Muscle layer of duodenum (tissue), 2 donors: ENCODE results near the gene DEXI.

ENCODE experiments used
- H3K27ac ChIP-seq: one replicate; pipeline ENCODE4 v1.7.0; 2013; ENCODE audit warnings: mild to moderate bottlenecking, low read length
- H3K27me3 ChIP-seq: one replicate; pipeline ENCODE4 v1.7.0; 2013; ENCODE audit warnings: low read depth, mild to moderate bottlenecking, control low read depth, low read length
- H3K36me3 ChIP-seq, 2 donors: one replicate each; pipeline ENCODE4 v1.7.0; 2013; ENCODE audit warnings: low read length in 2 of 2, control low read depth in 1 of 2, mild to moderate bottlenecking in 1 of 2; ENCODE audit not compliant: insufficient read depth in 2 of 2, control insufficient read depth in 1 of 2
- H3K4me1 ChIP-seq, 2 donors: one replicate each; pipeline ENCODE4 v1.7.0; 2013; ENCODE audit warnings: low read length in 2 of 2, mild to moderate bottlenecking in 2 of 2, control low read depth in 1 of 2, moderate library complexity in 1 of 2; ENCODE audit not compliant: insufficient read depth in 2 of 2, control insufficient read depth in 1 of 2
- H3K4me3 ChIP-seq, 2 donors: one replicate each; pipeline ENCODE4 v1.7.0; 2013; ENCODE audit warnings: low read length in 2 of 2, low read depth in 1 of 2, mild to moderate bottlenecking in 1 of 2
- H3K9me3 ChIP-seq, 2 donors: one replicate each; pipeline ENCODE4 v1.7.0; 2013; ENCODE audit warnings: low read length in 2 of 2, control low read depth in 1 of 2, mild to moderate bottlenecking in 1 of 2; ENCODE audit not compliant: control insufficient read depth in 1 of 2
- donor health status: healthy.

Gene DEXI

DNA sequence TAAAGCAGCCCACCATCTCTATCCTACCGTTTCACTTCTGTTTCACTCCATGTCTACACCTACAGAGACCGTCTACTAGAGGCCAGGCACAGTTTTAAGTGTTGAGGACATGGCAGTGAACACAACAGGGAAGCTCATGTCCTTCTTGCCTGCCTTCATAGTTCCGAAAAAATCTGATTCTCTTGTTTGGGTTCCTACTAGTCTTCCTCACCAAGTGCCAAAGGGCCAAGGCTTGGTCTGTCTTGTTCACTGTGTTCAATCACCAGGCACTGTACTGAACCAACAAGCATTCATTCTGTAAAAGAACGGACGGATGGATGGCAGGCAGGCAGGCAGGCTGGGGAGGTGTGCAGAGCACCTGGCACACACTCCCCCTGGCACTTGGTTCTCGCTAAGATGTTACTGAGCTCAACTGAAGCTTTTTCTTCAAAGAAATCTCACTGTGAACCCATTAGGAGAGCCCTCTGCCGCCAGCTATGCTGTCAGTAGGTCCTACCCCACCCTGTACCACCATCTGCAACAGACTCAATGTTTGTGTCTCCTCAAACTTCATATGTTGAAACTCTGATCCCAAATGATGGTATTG, 2.5 kb downstream of the DEXI start:
- peak overlapping the region; percentile 64 for H3K27ac ChIP-seq

DNA sequence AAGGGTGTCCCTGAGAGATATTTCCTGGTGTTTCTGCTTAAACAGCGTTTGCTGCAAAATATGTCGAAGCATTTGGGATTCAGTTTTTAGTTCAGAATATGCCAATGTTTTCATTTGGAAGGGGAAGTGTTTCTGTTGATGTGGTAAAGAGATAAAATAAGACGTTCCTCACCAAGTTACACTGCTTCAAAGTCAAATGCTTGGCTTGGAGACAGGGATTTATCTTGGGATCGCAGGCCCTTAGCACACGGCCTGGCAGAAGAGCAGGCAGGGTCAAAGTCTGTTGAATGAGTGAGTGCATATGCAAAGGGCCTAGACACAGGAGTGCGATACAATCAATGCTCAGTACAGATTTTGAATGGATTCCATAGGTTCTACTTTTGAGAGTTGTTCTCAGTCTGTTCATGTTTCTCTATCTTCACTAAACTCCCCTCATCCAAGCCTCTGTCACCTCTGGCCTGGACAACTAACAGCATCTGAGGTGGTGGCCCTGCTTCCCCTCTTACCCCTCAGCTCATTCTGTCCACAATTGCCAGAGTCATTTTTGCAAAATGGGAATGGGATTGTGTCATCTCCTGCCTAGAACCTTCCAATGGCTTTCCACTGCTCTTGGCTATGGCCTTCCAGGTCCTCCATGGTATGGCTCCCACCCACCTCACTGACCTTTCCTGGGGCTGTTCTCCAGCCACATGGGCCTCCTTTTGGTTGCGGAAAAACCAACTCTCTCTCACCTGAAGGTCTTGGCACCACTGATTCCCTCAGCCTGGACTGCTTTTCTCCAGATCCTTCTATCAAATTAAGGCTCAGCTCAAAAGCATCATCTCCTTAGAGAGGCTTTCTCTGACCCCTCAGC, 3.2 kb downstream of the DEXI start:
- peaks cover 55 to 78% of the 10 kb centered on the region in 2 donors for H3K4me1 ChIP-seq
- peak overlapping the region in 1 of 2 donors; percentile 23 for H3K4me3 ChIP-seq
- H3K27me3 ChIP-seq: no peaks in the 10 kb centered on the region
- H3K27ac ChIP-seq: peak overlapping the region; percentile 39
- H3K9me3 ChIP-seq: no peaks in the 10 kb centered on the region
- H3K36me3 ChIP-seq: no peaks in the 10 kb centered on the region

More for the DNA sequence above, 2.5 kb downstream of the DEXI start:
- H3K27me3 ChIP-seq: no peaks in the 10 kb centered on the region
- peak overlapping the region; percentile 23 to 67 for H3K4me3 ChIP-seq
- H3K9me3 ChIP-seq: no peaks in the 10 kb centered on the region
- H3K4me1 ChIP-seq: peaks cover 53 to 73% of the 10 kb centered on the region in 2 donors
- no peaks in the 10 kb centered on the region for H3K36me3 ChIP-seq

GRCh38 chr16:10938321-10938720, 3.9 kb downstream of the DEXI start:
- Histone ChIP-seq H3K36me3 (peaks cover 4 to 6% of the 10 kb centered on the region in 2 donors), H3K4me1 (peaks cover 55 to 75% of the 10 kb centered on the region in 2 donors), H3K4me3 (peak overlapping the region in 1 of 2 donors; percentile 7), H3K27ac (peak overlapping the region; percentile 39), H3K27me3 (no peaks in the 10 kb centered on the region), H3K9me3 (no peaks in the 10 kb centered on the region)

DNA sequence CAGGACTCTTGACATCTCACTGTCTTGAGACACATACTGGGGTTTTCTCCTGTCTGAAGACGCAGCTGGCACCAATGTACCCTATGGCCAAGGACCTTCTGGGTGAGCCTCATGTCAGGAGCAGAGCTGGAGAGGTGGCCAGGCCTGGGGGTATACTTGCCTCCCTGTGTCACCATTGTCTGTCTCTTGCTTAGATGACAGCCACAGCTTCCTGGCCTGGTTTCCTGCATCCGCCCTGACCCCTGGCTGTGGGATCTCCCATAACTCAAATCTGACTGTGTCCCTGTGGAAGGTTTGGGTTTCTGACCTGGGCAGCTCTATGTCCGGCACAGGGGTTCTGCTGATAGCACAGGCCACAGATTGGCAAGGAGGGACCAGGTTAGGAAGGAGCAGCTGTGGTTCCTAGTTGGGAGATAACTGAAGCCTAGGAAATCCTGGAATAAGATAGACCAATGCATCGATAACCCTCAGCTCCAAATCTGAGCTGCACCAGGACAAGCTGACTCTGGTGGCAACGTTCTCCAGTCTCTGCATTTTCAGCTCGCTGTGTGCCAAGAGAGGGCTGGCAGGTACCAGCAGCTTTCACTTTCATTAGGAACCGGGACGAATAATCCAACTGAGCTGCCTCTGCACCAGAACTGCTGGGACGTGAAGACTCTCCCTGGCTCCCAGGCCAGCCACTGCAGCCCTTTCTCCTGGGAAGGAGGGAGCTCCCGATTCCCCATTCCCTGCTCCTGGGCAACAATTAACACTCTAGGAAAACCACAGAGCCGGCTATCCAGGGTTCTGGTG, 5.0 kb downstream of the DEXI start:
- no peaks in the 10 kb centered on the region for H3K27me3 ChIP-seq
- no peaks in the 10 kb centered on the region for H3K9me3 ChIP-seq
- H3K4me3 ChIP-seq: peak overlapping the region; percentile 7 to 49
- peaks cover 49 to 76% of the 10 kb centered on the region in 2 donors for H3K4me1 ChIP-seq
- H3K27ac ChIP-seq: no peak overlapping the region
- peaks cover 6 to 10% of the 10 kb centered on the region in 2 donors for H3K36me3 ChIP-seq

GRCh38 chr16:10936272-10936984, 5.8 kb downstream of the DEXI start:
- no peaks in the 10 kb centered on the region for H3K27me3 ChIP-seq
- no peak overlapping the region for H3K27ac ChIP-seq
- no peaks in the 10 kb centered on the region for H3K9me3 ChIP-seq
- H3K4me3 ChIP-seq: no peak overlapping the region
- H3K4me1 ChIP-seq: peaks cover 49 to 76% of the 10 kb centered on the region in 2 donors
- peaks cover 10 to 12% of the 10 kb centered on the region in 2 donors for H3K36me3 ChIP-seq

- Histone ChIP-seq H3K27me3 (no peaks in the 10 kb centered on the region), H3K9me3 (no peaks in the 10 kb centered on the region), H3K36me3 (peaks cover 10 to 20% of the 10 kb centered on the region in 2 donors), H3K4me3 (no peak overlapping the region), H3K4me1 (peaks cover 45 to 67% of the 10 kb centered on the region in 2 donors), H3K27ac (no peak overlapping the region)
These were observed 6.9 kb downstream of the DEXI start for GRCh38 chr16:10935226-10935915.

GRCh38 chr16:10934325-10935107, 7.8 kb downstream of the DEXI start:
- Histone ChIP-seq H3K27me3 (no peaks in the 10 kb centered on the region), H3K36me3 (peaks cover 10 to 20% of the 10 kb centered on the region in 2 donors), H3K4me3 (no peak overlapping the region), H3K4me1 (peaks cover 37 to 66% of the 10 kb centered on the region in 2 donors), H3K27ac (no peak overlapping the region), H3K9me3 (no peaks in the 10 kb centered on the region)

DNA sequence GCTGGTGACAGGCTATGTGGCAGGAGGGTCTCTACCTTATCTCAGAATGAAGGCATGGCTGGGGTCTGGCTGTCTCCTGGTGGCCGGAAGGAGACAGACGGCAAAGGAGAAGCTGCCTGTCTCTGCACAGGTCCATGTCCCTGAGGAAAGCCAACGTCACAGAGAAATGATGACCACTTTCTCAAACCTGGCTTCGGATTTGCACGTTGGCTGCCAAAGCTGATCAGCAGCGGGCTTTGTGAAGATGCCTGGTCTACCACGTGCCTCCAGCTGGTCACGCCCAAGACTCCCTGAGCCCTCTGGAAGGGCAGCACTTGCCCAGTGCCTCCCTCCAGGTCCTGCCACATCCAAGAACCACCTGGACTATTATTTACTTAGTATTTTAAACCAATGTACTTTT, 8.4 kb downstream of the DEXI start:
- Histone ChIP-seq H3K4me3 (no peak overlapping the region), H3K27me3 (no peaks in the 10 kb centered on the region), H3K36me3 (peaks cover 10 to 24% of the 10 kb centered on the region in 2 donors), H3K4me1 (peaks cover 30 to 60% of the 10 kb centered on the region in 2 donors), H3K27ac (no peak overlapping the region), H3K9me3 (no peaks in the 10 kb centered on the region)

- peaks cover 11 to 31% of the 10 kb centered on the region in 2 donors for H3K36me3 ChIP-seq
- no peak overlapping the region for H3K27ac ChIP-seq
- peaks cover 23 to 53% of the 10 kb centered on the region in 2 donors for H3K4me1 ChIP-seq
- H3K9me3 ChIP-seq: no peaks in the 10 kb centered on the region
- no peak overlapping the region for H3K4me3 ChIP-seq
- no peaks in the 10 kb centered on the region for H3K27me3 ChIP-seq
These were observed 9.1 kb downstream of the DEXI start for GRCh38 chr16:10932959-10933710.
